G401 (cell line): Measurements from ENCODE around the gene MRS2. TPM values are rescaled to one million over a fixed set of nuclear protein-coding genes. Genes with fewer than 3 reads are reported as not detected.

Experiments
- DNase-seq: peaks from one replicate; pipeline ENCODE4 v3.0.0-alpha.2; 2015; ENCODE audit warnings: low spot score
- in situ Hi-C: cut with HindIII; loops from 2 replicates; pipeline ENCODE4 v1.10.0; 2016; ENCODE audit warnings: low sequenced_read_pairs, mixed read lengths
- total RNA-seq: library from RNA; depleted of rRNA; stranded (reverse); fragments of >200 nt; shearing (Covaris generic); gene quantifications from 2 replicates; pipeline ENCODE4 v1.2.3, GENCODE V29; 2014; rRNA removed

The MRS2 gene
- total RNA-seq, 1 experiment from 2014 or later, result 23.0 TPM

GRCh38 chr6:24455061-24455460 lies 52.3 kb downstream of the MRS2 start:
- in situ Hi-C loops, result no loop called here
- no peak for DNase-seq

- in situ Hi-C loops, result no loop called here
- no peak for DNase-seq
Measured at GRCh38 chr6:24458134-24458533, 55.4 kb downstream of the MRS2 start.

- DNase-seq, result no peak
- in situ Hi-C loops, result no loop called here
Measured at GRCh38 chr6:24458941-24459340, 56.2 kb downstream of the MRS2 start.

- no peak for DNase-seq
- in situ Hi-C loops, result no loop called here
Measured at GRCh38 chr6:24460966-24461365, 58.2 kb downstream of the MRS2 start.

GRCh38 chr6:24464253-24465038 lies 61.7 kb downstream of the MRS2 start:
- in situ Hi-C loops, result no loop called here
- DNase-seq, result no peak

- no peak for DNase-seq
- in situ Hi-C loops, result no loop called here
Measured at GRCh38 chr6:24469811-24470210, 67.1 kb downstream of the MRS2 start.

DNA sequence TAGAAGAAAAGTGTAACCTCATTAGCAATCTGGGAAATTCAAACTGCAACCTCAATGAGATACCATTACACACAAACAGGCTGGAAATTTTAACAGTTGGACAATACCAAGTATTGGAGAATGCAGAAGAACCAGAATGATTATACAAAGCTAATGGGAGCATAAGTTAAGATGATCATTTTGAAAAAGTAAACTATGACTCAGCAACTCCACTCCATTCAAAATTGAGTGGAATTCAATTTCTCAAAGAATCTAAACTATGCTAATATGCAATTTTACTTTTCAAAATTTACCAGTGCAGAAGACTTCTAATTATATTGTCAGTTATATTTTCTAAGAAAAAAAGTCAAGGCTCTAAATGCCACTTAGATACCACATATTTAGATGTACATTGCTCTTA lies 69.4 kb downstream of the MRS2 start:
- no peak for DNase-seq
- in situ Hi-C loops, result no loop called here

Other genes starting within 250 kb of the MRS2 start
- gene DCDC2, start 44.9 kb upstream of the MRS2 start, total RNA-seq, result not detected in 2 replicates
- 0.71 and 7.4 TPM in 2 replicates for gene GPLD1, start 86.6 kb downstream of the MRS2 start, total RNA-seq
- 6.1 and 8.6 TPM in 2 replicates for gene ALDH5A1, start 92.0 kb downstream of the MRS2 start, total RNA-seq
- 0.18 and 0.95 TPM in 2 replicates for gene KIAA0319, start 243.3 kb downstream of the MRS2 start, total RNA-seq